K562 (cell line): ENCODE data around the gene POLD2. TPM values are rescaled to one million over a fixed set of nuclear protein-coding genes. Genes with fewer than 3 reads are reported as not detected.

Experiments
- CREM ChIP-seq: IDR thresholded peaks from 2 replicates; pipeline ENCODE4 v1.6.1; 2014; ENCODE audit warnings: antibody characterized with exemption, low read depth
- KDM1A ChIP-seq, 2 experiments: fragments of 450-650 bp; IDR thresholded peaks; 2 replicates each; pipeline ENCODE4 v1.6.1; 2016; ENCODE audit warnings: mild to moderate bottlenecking in 2 of 2
- MECOM ChIP-seq: fragments of 250-450 bp; sonication (Bioruptor Pico); IDR thresholded peaks from 2 replicates; pipeline ENCODE4 v1.8.0; 2022; ENCODE audit warnings: inconsistent platforms
- PHB2 ChIP-seq: fragments of 450-650 bp; IDR thresholded peaks from 2 replicates; pipeline ENCODE4 v1.6.1; 2017; ENCODE audit warnings: low read depth
- SMARCA4 ChIP-seq: fragments of 450-650 bp; IDR thresholded peaks from 2 replicates; pipeline ENCODE4 v1.6.1; 2016
- SREBF2 ChIP-seq: sonication (generic); formaldehyde crosslinking; IDR thresholded peaks from 2 replicates; pipeline ENCODE4 v1.4.0; 2020; ENCODE audit warnings: mild to moderate bottlenecking, missing genetic modification reagents
- TARDBP ChIP-seq: fragments of 450-650 bp; IDR thresholded peaks from 2 replicates; pipeline ENCODE4 v1.6.1; 2016
- ZEB2 ChIP-seq: fragments of 450-650 bp; IDR thresholded peaks from 2 replicates; pipeline ENCODE4 v1.6.1; 2016
- ZNF134 ChIP-seq: fragments of 250-450 bp; sonication (Bioruptor Pico); conservative IDR thresholded peaks from 2 replicates; pipeline ENCODE4 v1.4.0; 2020
- polyA plus RNA-seq, 8 experiments: library from polyadenylated mRNA; depleted of rRNA in 4 of 8; stranded (reverse) in 5 of 8; unstranded in 3 of 8; fragments of >200 nt; fragmentation: Nextera tagmentation in 2 of 8; fragmentation: Illumina TruSeq in 1 of 8; extraction: Ambion mirVana in 2 of 8; extraction: Trizol in 1 of 8; gene quantifications; 2 replicates each; pipeline versions ENCODE4 v1.2.1 to v1.2.3, GENCODE V29; 2011 to 2014; ENCODE audit warnings: inconsistent platforms in 1 of 8, missing spikeins in 1 of 8
- total RNA-seq, 7 experiments: library from RNA; depleted of rRNA in 6 of 7; stranded (reverse); fragments of >200 nt in 6 of 7; fragmentation: Illumina TruSeq in 2 of 7; extraction: Trizol in 2 of 7; gene quantifications; 2 replicates each; pipeline versions ENCODE4 v1.2.1 to v1.2.3, GENCODE V29; 2011 to 2021; ENCODE audit warnings: low replicate concordance in 1 of 7
- TF ChIP-seq, protein P1 (sequence below): fragments of 450-650 bp; IDR thresholded peaks from 2 replicates; pipeline ENCODE4 v1.6.1; 2017; ENCODE audit warnings: mild to moderate bottlenecking, moderate library complexity
- TF ChIP-seq, protein P2 (sequence below): sonication (generic); formaldehyde crosslinking; IDR thresholded peaks from 2 replicates; pipeline ENCODE4 v1.8.1; 2022; ENCODE audit warnings: missing genetic modification reagents
- TF ChIP-seq, protein P3 (sequence below), 2 experiments: fragments of 450-650 bp in 1 of 2; IDR thresholded peaks; 2 replicates each; pipeline ENCODE4 v1.6.1; 2011 to 2017; ENCODE audit warnings: low read depth in 2 of 2, antibody characterized with exemption in 1 of 2, borderline replicate concordance in 1 of 2, low read length in 1 of 2, mild to moderate bottlenecking in 1 of 2, mixed read lengths in 1 of 2; ENCODE audit not compliant: control insufficient read depth in 1 of 2

The POLD2 gene
- total and polyA plus RNA-seq, 9 of the 15 experiments (the other 6 are each of a cell fraction or from before 2014, with no cell fraction given) = 29.7 to 259 (median 225) TPM

DNA sequence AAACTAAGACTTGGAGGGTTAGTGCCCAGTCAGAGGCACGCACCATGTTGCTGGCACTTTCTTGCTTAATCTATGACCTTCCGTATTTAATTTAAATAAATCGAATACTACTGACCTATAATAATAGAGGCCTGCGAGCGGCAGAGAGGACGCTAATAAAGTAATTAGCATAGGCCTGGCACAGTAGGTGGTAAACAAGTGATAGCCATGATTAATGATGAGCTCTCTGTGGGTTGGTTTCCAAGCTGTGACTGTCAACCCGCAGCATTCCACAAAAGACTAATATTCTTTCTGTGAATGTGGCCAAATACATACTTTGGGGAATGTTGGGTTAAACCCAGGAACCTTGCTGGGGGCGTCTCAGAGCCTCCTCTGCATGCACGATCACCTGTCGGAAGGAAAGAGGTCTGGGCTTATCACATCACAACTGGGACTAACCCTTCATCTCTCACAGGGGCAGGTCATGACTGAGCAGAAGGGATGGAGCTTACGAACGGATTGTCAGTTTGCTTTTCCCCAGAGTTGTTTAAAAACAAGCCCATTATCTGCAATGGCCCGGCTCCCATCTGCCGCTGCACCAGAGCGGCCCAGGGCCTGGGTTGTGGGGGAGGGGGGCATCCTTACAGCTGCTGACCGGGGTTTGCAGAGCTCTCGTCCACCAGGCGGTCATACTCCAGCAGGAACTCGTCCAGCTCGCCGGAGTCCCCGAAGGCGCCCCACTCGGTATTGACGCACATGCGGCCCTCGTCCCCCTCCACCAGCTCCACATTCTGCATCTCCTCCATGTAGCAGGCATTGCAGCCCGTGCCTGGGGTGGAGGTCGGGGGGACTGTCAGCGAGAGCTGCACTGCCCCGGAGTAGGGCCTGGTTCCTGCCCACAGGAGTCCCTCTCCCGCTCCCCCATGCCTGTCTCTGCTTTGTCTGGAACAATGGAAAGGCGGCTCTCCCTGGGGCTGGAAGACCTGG lies 24.0 kb upstream of the POLD2 start (continued):
- TF ChIP-seq, protein P1, sequence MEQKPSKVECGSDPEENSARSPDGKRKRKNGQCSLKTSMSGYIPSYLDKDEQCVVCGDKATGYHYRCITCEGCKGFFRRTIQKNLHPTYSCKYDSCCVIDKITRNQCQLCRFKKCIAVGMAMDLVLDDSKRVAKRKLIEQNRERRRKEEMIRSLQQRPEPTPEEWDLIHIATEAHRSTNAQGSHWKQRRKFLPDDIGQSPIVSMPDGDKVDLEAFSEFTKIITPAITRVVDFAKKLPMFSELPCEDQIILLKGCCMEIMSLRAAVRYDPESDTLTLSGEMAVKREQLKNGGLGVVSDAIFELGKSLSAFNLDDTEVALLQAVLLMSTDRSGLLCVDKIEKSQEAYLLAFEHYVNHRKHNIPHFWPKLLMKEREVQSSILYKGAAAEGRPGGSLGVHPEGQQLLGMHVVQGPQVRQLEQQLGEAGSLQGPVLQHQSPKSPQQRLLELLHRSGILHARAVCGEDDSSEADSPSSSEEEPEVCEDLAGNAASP = no peak
- TF ChIP-seq, protein P2, sequence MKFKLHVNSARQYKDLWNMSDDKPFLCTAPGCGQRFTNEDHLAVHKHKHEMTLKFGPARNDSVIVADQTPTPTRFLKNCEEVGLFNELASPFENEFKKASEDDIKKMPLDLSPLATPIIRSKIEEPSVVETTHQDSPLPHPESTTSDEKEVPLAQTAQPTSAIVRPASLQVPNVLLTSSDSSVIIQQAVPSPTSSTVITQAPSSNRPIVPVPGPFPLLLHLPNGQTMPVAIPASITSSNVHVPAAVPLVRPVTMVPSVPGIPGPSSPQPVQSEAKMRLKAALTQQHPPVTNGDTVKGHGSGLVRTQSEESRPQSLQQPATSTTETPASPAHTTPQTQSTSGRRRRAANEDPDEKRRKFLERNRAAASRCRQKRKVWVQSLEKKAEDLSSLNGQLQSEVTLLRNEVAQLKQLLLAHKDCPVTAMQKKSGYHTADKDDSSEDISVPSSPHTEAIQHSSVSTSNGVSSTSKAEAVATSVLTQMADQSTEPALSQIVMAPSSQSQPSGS = no peak
- TF ChIP-seq ZEB2 (peak; percentile 73; the same call in 1 of the 2 replicates), SREBF2 (CRISPR knock-in tag) (no peak), MECOM (CRISPR knock-in tag) (no peak), KDM1A (IDR thresholded peaks at IDR 0.05) (peak; percentile 86 to 92), ZNF134 (CRISPR knock-in tag) (no peak), TARDBP (no peak), SMARCA4 (peak; percentile 76), PHB2 (peak; percentile 32; the same call in 1 of the 2 replicates), CREM (peak; percentile 32; the same call in 1 of the 2 replicates)
- TF ChIP-seq, protein P3, sequence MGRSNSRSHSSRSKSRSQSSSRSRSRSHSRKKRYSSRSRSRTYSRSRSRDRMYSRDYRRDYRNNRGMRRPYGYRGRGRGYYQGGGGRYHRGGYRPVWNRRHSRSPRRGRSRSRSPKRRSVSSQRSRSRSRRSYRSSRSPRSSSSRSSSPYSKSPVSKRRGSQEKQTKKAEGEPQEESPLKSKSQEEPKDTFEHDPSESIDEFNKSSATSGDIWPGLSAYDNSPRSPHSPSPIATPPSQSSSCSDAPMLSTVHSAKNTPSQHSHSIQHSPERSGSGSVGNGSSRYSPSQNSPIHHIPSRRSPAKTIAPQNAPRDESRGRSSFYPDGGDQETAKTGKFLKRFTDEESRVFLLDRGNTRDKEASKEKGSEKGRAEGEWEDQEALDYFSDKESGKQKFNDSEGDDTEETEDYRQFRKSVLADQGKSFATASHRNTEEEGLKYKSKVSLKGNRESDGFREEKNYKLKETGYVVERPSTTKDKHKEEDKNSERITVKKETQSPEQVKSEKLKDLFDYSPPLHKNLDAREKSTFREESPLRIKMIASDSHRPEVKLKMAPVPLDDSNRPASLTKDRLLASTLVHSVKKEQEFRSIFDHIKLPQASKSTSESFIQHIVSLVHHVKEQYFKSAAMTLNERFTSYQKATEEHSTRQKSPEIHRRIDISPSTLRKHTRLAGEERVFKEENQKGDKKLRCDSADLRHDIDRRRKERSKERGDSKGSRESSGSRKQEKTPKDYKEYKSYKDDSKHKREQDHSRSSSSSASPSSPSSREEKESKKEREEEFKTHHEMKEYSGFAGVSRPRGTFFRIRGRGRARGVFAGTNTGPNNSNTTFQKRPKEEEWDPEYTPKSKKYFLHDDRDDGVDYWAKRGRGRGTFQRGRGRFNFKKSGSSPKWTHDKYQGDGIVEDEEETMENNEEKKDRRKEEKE (IDR thresholded peaks at IDR 0.05; ENCODE audit: borderline replicate concordance in 1 of 2, control insufficient read depth in 1 of 2, low read depth in 2 of 2, low read length in 1 of 2) = 0 out of 4 replicates have a peak, but pooled peaks of 1 of the 2 experiments have one; percentile 57
